H1 (cell line): ENCODE results near the gene BTAF1. TPM values are rescaled to one million over a fixed set of nuclear protein-coding genes. Genes with fewer than 3 reads are reported as not detected.

Experiments used
- CTCF ChIA-PET: fragments of 300-600 bp; sonication (Branson Sonifier 250); formaldehyde crosslinking; loops from one replicate; lab custom pipeline; 2021; ENCODE audit not compliant: partially characterized antibody; lab: Charles Lee
- POLR2A ChIA-PET: fragments of 300-600 bp; sonication (Branson Sonifier 250); formaldehyde crosslinking; loops from one replicate; lab custom pipeline; 2021; ENCODE audit warnings: inconsistent platforms; ENCODE audit not compliant: partially characterized antibody; lab: Charles Lee
- DNase-seq, 2 experiments: peaks; one replicate each; pipeline versions ENCODE4 v3.0.0 to v3.0.0-alpha.2; 2010 to 2022; ENCODE audit warnings: low spot score in 2 of 2, low read depth in 1 of 2, mixed read lengths in 1 of 2
- FAIRE-seq: peaks from 2 replicates; lab custom pipeline; 2011; peaks lifted over from hg19 to GRCh38; lab: Jason Lieb, UNC
- H2AFZ ChIP-seq: 2 replicates; pipeline ENCODE4 v1.8.1; 2012; ENCODE audit warnings: low read length, inconsistent platforms
- H2AK5ac ChIP-seq: 2 replicates; pipeline ENCODE4 v1.6.1; 2013; ENCODE audit warnings: low read depth, low read length
- H2BK120ac ChIP-seq: replicated peaks from 2 replicates; pipeline ENCODE3; 2013; ENCODE audit warnings: low read depth, low read length, inconsistent platforms
- H2BK12ac ChIP-seq: 2 replicates; pipeline ENCODE4 v1.6.1; 2013; ENCODE audit warnings: low read depth, low read length
- H2BK15ac ChIP-seq: 2 replicates; pipeline ENCODE4 v1.6.1; 2013; ENCODE audit warnings: low read length
- H2BK20ac ChIP-seq: 2 replicates; pipeline ENCODE4 v1.6.1; 2013; ENCODE audit warnings: low read length
- H2BK5ac ChIP-seq: 2 replicates; pipeline ENCODE4 v1.6.1; 2013; ENCODE audit warnings: low read depth, low read length
- H3K14ac ChIP-seq: 2 replicates; pipeline ENCODE4 v1.6.1; 2013; ENCODE audit warnings: inconsistent platforms; ENCODE audit not compliant: insufficient read length
- H3K18ac ChIP-seq: 2 replicates; pipeline ENCODE4 v1.6.1; 2013; ENCODE audit warnings: low read length; ENCODE audit errors: extremely low read depth
- H3K23ac ChIP-seq: 2 replicates; pipeline ENCODE4 v1.6.1; 2013; ENCODE audit warnings: inconsistent platforms; ENCODE audit not compliant: insufficient read length
- H3K23me2 ChIP-seq: 2 replicates; pipeline ENCODE4 v1.6.1; 2013; ENCODE audit warnings: low read depth, low read length
- H3K27ac ChIP-seq: 2 replicates; pipeline ENCODE4 v1.6.1; 2011; ENCODE audit warnings: low read depth, low read length, inconsistent platforms
- H3K27me3 ChIP-seq, 4 experiments: replicated peaks in 1 of 4; 1 replicate in 1 of 4; 2 replicates in 3 of 4; pipeline versions ENCODE4 v1.6.1 to v1.8.1; 2011 to 2013; ENCODE audit warnings: low read length in 3 of 4, mild to moderate bottlenecking in 3 of 4, inconsistent platforms in 2 of 4, mixed read lengths in 2 of 4, moderate library complexity in 1 of 4; ENCODE audit not compliant: control insufficient read depth in 3 of 4, insufficient read depth in 3 of 4; ENCODE audit errors: extremely low read depth in 1 of 4
- H3K36me3 ChIP-seq, 4 experiments: 2 replicates each; pipeline versions ENCODE4 v1.6.1 to v1.8.1; 2011 to 2013; ENCODE audit warnings: mild to moderate bottlenecking in 4 of 4, low read length in 3 of 4, moderate library complexity in 2 of 4, control low read depth in 1 of 4, inconsistent platforms in 1 of 4; ENCODE audit not compliant: insufficient read depth in 4 of 4, control insufficient read depth in 2 of 4
- H3K4ac ChIP-seq: replicated peaks from 2 replicates; pipeline ENCODE3; 2013; ENCODE audit warnings: low read length, low read depth, mixed read lengths, inconsistent platforms; ENCODE audit not compliant: insufficient read length
- H3K4me1 ChIP-seq, 4 experiments: replicated peaks in 1 of 4; 1 replicate in 1 of 4; 2 replicates in 3 of 4; pipeline versions ENCODE4 v1.6.1 to v1.8.1; 2011 to 2013; ENCODE audit warnings: low read length in 3 of 4, inconsistent platforms in 2 of 4, mixed read lengths in 1 of 4; ENCODE audit not compliant: insufficient read depth in 4 of 4, control insufficient read depth in 3 of 4
- H3K4me2 ChIP-seq, 2 experiments: 2 replicates each; pipeline versions ENCODE4 v1.6.1 to v1.8.1; 2011 to 2013; ENCODE audit warnings: low read depth in 2 of 2, low read length in 2 of 2, control low read depth in 1 of 2, inconsistent platforms in 1 of 2, mild to moderate bottlenecking in 1 of 2; ENCODE audit not compliant: insufficient read depth in 1 of 2
- H3K4me3 ChIP-seq, 4 experiments: fragments of 200-600, 300-600 bp in 1 of 4; sonication (generic), shearing (Covaris generic), sonication (Bioruptor Twin) in 1 of 4; 2 replicates each; pipeline versions ENCODE4 v1.5.1 to v1.8.1; 2011 to 2016; ENCODE audit warnings: low read length in 4 of 4, low read depth in 3 of 4, control low read depth in 2 of 4, inconsistent platforms in 2 of 4, mild to moderate bottlenecking in 2 of 4, mixed read lengths in 1 of 4, moderate library complexity in 1 of 4; ENCODE audit not compliant: insufficient read depth in 2 of 4; ENCODE audit errors: extremely low read depth in 1 of 4
- H3K56ac ChIP-seq: replicated peaks from 2 replicates; pipeline ENCODE3; 2013; ENCODE audit warnings: low read depth, mild to moderate bottlenecking, mixed read lengths, low read length, inconsistent platforms; ENCODE audit not compliant: insufficient read length
- H3K79me1 ChIP-seq: 2 replicates; pipeline ENCODE4 v1.6.1; 2013; ENCODE audit warnings: low read depth, low read length, control low read depth
- H3K79me2 ChIP-seq, 2 experiments: 2 replicates each; pipeline versions ENCODE4 v1.6.1 to v1.8.1; 2012 to 2013; ENCODE audit warnings: low read length in 2 of 2, mild to moderate bottlenecking in 2 of 2, inconsistent platforms in 1 of 2; ENCODE audit not compliant: insufficient read depth in 2 of 2, control insufficient read depth in 1 of 2
- H3K9ac ChIP-seq, 4 experiments: replicated peaks in 1 of 4; 1 replicate in 1 of 4; 2 replicates in 3 of 4; pipeline versions ENCODE4 v1.6.1 to v1.8.1; 2011 to 2013; ENCODE audit warnings: low read depth in 3 of 4, low read length in 3 of 4, control low read depth in 2 of 4, mild to moderate bottlenecking in 2 of 4, moderate library complexity in 2 of 4, inconsistent platforms in 1 of 4; ENCODE audit errors: extremely low read depth in 1 of 4
- H3K9me3 ChIP-seq, 2 experiments: 2 replicates each; pipeline versions ENCODE4 v1.6.1 to v1.8.1; 2012 to 2013; ENCODE audit warnings: mild to moderate bottlenecking in 2 of 2, moderate library complexity in 2 of 2, control low read depth in 1 of 2, inconsistent platforms in 1 of 2, low read depth in 1 of 2, low read length in 1 of 2, mixed read lengths in 1 of 2; ENCODE audit not compliant: insufficient read depth in 2 of 2
- H4K20me1 ChIP-seq, 2 experiments: replicated peaks in 1 of 2; 2 replicates each; pipeline versions ENCODE3 to v1.8.1; 2011 to 2013; ENCODE audit warnings: inconsistent platforms in 2 of 2, low read length in 2 of 2, mild to moderate bottlenecking in 1 of 2; ENCODE audit not compliant: insufficient read depth in 2 of 2, control insufficient read depth in 1 of 2
- H4K5ac ChIP-seq: 2 replicates; pipeline ENCODE4 v1.6.1; 2013; ENCODE audit warnings: low read length, low read depth, mixed read lengths, inconsistent platforms; ENCODE audit not compliant: insufficient read length
- H4K8ac ChIP-seq: 2 replicates; pipeline ENCODE4 v1.8.0; 2013; ENCODE audit warnings: mild to moderate bottlenecking, moderate library complexity, low read length, inconsistent platforms; ENCODE audit not compliant: insufficient read depth; ENCODE audit errors: extremely low read depth
- H4K91ac ChIP-seq: replicated peaks from 2 replicates; pipeline ENCODE3; 2013; ENCODE audit warnings: low read length, mixed read lengths, inconsistent platforms; ENCODE audit not compliant: insufficient read length
- ATF2 ChIP-seq: IDR thresholded peaks from 2 replicates; pipeline ENCODE4 v1.6.1; 2012; ENCODE audit warnings: low read length, inconsistent platforms
- BCL11A ChIP-seq, 2 experiments: IDR thresholded peaks; one replicate each; pipeline ENCODE4 v1.6.1; 2011; ENCODE audit warnings: low read depth in 2 of 2, low read length in 2 of 2, mild to moderate bottlenecking in 2 of 2
- EZH2 ChIP-seq: fragments of 200-600 bp; sonication (generic); IDR thresholded peaks from 2 replicates; pipeline ENCODE4 v1.7.1; 2012; ENCODE audit warnings: low read depth, mild to moderate bottlenecking, moderate library complexity, low read length, inconsistent platforms; ENCODE audit not compliant: severe bottlenecking
- GABPA ChIP-seq: IDR thresholded peaks from 2 replicates; pipeline ENCODE4 v1.6.1; 2011; ENCODE audit warnings: mild to moderate bottlenecking, low read length, moderate library complexity, borderline replicate concordance; ENCODE audit not compliant: insufficient read depth
- GTF2F1 ChIP-seq: IDR thresholded peaks from 2 replicates; pipeline ENCODE4 v1.6.1; 2012; ENCODE audit warnings: low read depth, low read length, improper control_type of control experiment, borderline replicate concordance
- HDAC6 ChIP-seq: IDR thresholded peaks from one replicate; pipeline ENCODE4 v1.7.1; 2012; ENCODE audit warnings: low read depth, mild to moderate bottlenecking, inconsistent platforms, low read length, moderate library complexity
- JUN ChIP-seq: IDR thresholded peaks from 2 replicates; pipeline ENCODE4 v1.6.1; 2011; ENCODE audit warnings: low read depth, mild to moderate bottlenecking, improper control_type of control experiment, low read length
- NRF1 ChIP-seq: IDR thresholded peaks from 2 replicates; pipeline ENCODE4 v1.6.1; 2011; ENCODE audit warnings: mild to moderate bottlenecking, low read depth, low read length, improper control_type of control experiment
- RBBP5 ChIP-seq: IDR thresholded peaks from 2 replicates; pipeline ENCODE4 v1.7.1; 2012; ENCODE audit warnings: low read depth, mild to moderate bottlenecking, inconsistent platforms, low read length, moderate library complexity, borderline replicate concordance
- RNF2 ChIP-seq: fragments of 200-900, 300-1000 bp; sonication (generic); IDR thresholded peaks from 2 replicates; pipeline ENCODE4 v1.7.1; 2016; ENCODE audit warnings: borderline replicate concordance, low read depth, mild to moderate bottlenecking, antibody characterized with exemption, low read length; ENCODE audit not compliant: poor library complexity, severe bottlenecking; ENCODE audit errors: missing control alignments
- SP2 ChIP-seq: IDR thresholded peaks from 2 replicates; pipeline ENCODE4 v1.6.1; 2012; ENCODE audit warnings: mild to moderate bottlenecking, low read length, inconsistent platforms
- TAF1 ChIP-seq: IDR thresholded peaks from 2 replicates; pipeline ENCODE4 v1.6.1; 2011; ENCODE audit warnings: mild to moderate bottlenecking, low read depth, low read length
- TBP ChIP-seq: IDR thresholded peaks from 2 replicates; pipeline ENCODE4 v1.6.1; 2011; ENCODE audit warnings: low read depth, low read length, improper control_type of control experiment
- WGBS, 2 experiments: shearing (Covaris generic) in 1 of 2; methylation state at CpG; one replicate each; pipeline versions ENCODE4 v1.1.6 to v1.1.7; 2013 to 2015; ENCODE audit warnings: low lambda C conversion rate in 2 of 2, mixed read lengths in 2 of 2, inconsistent platforms in 1 of 2, low coverage in 1 of 2, missing lambda C conversion rate in 1 of 2; ENCODE audit not compliant: insufficient replicate concordance in 2 of 2, insufficient coverage in 1 of 2, insufficient read length in 1 of 2; ENCODE audit errors: extremely low coverage in 1 of 2, missing lambda C conversion rate in 1 of 2; 5-methylcytosine and 5-hydroxymethylcytosine counted together
- polyA plus RNA-seq, 7 experiments: library from polyadenylated mRNA; depleted of rRNA in 3 of 7; stranded (reverse) in 5 of 7; unstranded in 2 of 7; fragments of >200 nt in 5 of 7; fragments of 200-250 nt in 2 of 7; gene quantifications; 1 replicate in 5 of 7; 2 replicates in 1 of 7; 4 replicates in 1 of 7; pipeline versions ENCODE4 v1.2.1 to v1.2.3, GENCODE V29; 2011 to 2013; ENCODE audit warnings: missing spikeins in 2 of 7, mixed read lengths in 2 of 7
- total RNA-seq: library from RNA; stranded (reverse); fragmentation: NEBNext Ultra II Directional; extraction: Animal tissue kit (Norgen Biotek cat#: 25700); gene quantifications from 2 replicates; pipeline ENCODE4 v1.2.1, GENCODE V29; 2021

BTAF1 gene
- total and polyA plus RNA-seq, 2 of the 8 experiments (the other 6 are each of a cell fraction or from before 2014, with no cell fraction given), result 24.5 to 39.1 TPM

- no peak overlapping the region for H3K27ac ChIP-seq
- H3K23ac ChIP-seq, result no peak overlapping the region
- H2BK5ac ChIP-seq, result no peak overlapping the region
- no peaks in the 10 kb centered on the region for H3K27me3 ChIP-seq
- no peak overlapping the region for H4K91ac ChIP-seq
- DNase-seq (no peak), FAIRE-seq (no peak)
- no peaks in the 10 kb centered on the region for H3K4me1 ChIP-seq
- H3K23me2 ChIP-seq, result no peaks in the 10 kb centered on the region
- H2AK5ac ChIP-seq, result no peak overlapping the region
- H4K20me1 ChIP-seq, result no peaks in the 10 kb centered on the region
- H3K79me1 ChIP-seq, result no peaks in the 10 kb centered on the region
- H4K8ac ChIP-seq, result no peak overlapping the region
- H3K79me2 ChIP-seq, result no peaks in the 10 kb centered on the region
- no peak overlapping the region for H2AFZ ChIP-seq
- ChIA-PET CTCF (no interaction called here), POLR2A (no interaction called here)
- H3K18ac ChIP-seq, result no peak overlapping the region
- no peak overlapping the region for H3K4me3 ChIP-seq
- no peak overlapping the region for H3K9ac ChIP-seq
- no peak overlapping the region for H2BK20ac ChIP-seq
- no peak overlapping the region for H2BK120ac ChIP-seq
- no peak overlapping the region for H2BK15ac ChIP-seq
- H2BK12ac ChIP-seq, result no peak overlapping the region
- H3K56ac ChIP-seq, result no peak overlapping the region
- H3K14ac ChIP-seq, result no peak overlapping the region
- no peak overlapping the region for H3K4ac ChIP-seq
- H3K9me3 ChIP-seq, result no peaks in the 10 kb centered on the region
- no peak overlapping the region for H4K5ac ChIP-seq
- 85% methylated on average over 1 of the region's 1 CpG; no CpG with 5 or more reads in 1 of the 2 experiments for whole genome bisulfite sequencing, 2 experiments
- H3K36me3 ChIP-seq, result no peaks in the 10 kb centered on the region
- no peak overlapping the region for H3K4me2 ChIP-seq
- TF ChIP-seq BCL11A (IDR thresholded peaks at IDR 0.05; ENCODE audit: low read depth in 2 of 2, low read length in 2 of 2), result no peak
- no peak for TF ChIP-seq SP2
- no peak for TF ChIP-seq GABPA
- no peak for TF ChIP-seq ATF2
- TF ChIP-seq TBP, result no peak
- TF ChIP-seq RBBP5, result no peak
- no peak for TF ChIP-seq EZH2
- TF ChIP-seq HDAC6, result no peak
- no peak for TF ChIP-seq TAF1
- TF ChIP-seq NRF1, result no peak
- TF ChIP-seq RNF2, result no peak
- no peak for TF ChIP-seq GTF2F1
- TF ChIP-seq JUN, result no peak
These were observed 145.3 kb downstream of the BTAF1 start for GRCh38 chr10:92068900-92069299.
